VCaP (cell line): ENCODE results near the gene MAP2K1.

ENCODE experiments used
- H3K27ac ChIP-seq: fragments of 450-650 bp; 2 replicates; pipeline ENCODE4 v1.5.1; 2017
- CTCF ChIP-seq: fragments of 450-650 bp; conservative IDR thresholded peaks from 2 replicates; pipeline ENCODE4 v1.5.1; 2017; ENCODE audit warnings: mild to moderate bottlenecking, moderate library complexity

MAP2K1 gene

GRCh38 chr15:66417736-66418135 lies 31.0 kb downstream of the MAP2K1 start:
- TF ChIP-seq CTCF = no peak
- no peak overlapping the region for H3K27ac ChIP-seq

GRCh38 chr15:66419471-66419870 lies 32.8 kb downstream of the MAP2K1 start:
- TF ChIP-seq CTCF = no peak
- no peak overlapping the region for H3K27ac ChIP-seq

GRCh38 chr15:66422347-66422746 lies 35.6 kb downstream of the MAP2K1 start:
- H3K27ac ChIP-seq = no peak overlapping the region
- no peak for TF ChIP-seq CTCF

- H3K27ac ChIP-seq = no peak overlapping the region
- no peak for TF ChIP-seq CTCF
Observed at GRCh38 chr15:66423149-66423548, 36.4 kb downstream of the MAP2K1 start.

GRCh38 chr15:66424963-66425612 lies 38.4 kb downstream of the MAP2K1 start:
- TF ChIP-seq CTCF = no peak
- H3K27ac ChIP-seq = no peak overlapping the region

GRCh38 chr15:66425837-66426236 lies 39.1 kb downstream of the MAP2K1 start:
- H3K27ac ChIP-seq = no peak overlapping the region

GRCh38 chr15:66429117-66429516 lies 42.4 kb downstream of the MAP2K1 start:
- no peak for TF ChIP-seq CTCF

More at GRCh38 chr15:66425837-66426236, 39.1 kb downstream of the MAP2K1 start:
- TF ChIP-seq CTCF = no peak

More at GRCh38 chr15:66429117-66429516, 42.4 kb downstream of the MAP2K1 start:
- H3K27ac ChIP-seq = no peak overlapping the region
